A673 (cell line): ENCODE results near the gene GAREM1.

ENCODE experiments used
- EZH2 ChIP-seq: fragments of 200-600 bp; sonication (generic); IDR thresholded peaks from 2 replicates; pipeline ENCODE4 v1.6.1; 2017; ENCODE audit warnings: borderline replicate concordance, low read depth, mild to moderate bottlenecking, mixed read lengths, antibody characterized with exemption, low read length; ENCODE audit not compliant: poor library complexity, severe bottlenecking
- TF ChIP-seq, protein P1 (sequence below): fragments of 300-800, 200-600 bp; sonication (generic); conservative IDR thresholded peaks from 2 replicates; pipeline ENCODE4 v1.5.1; 2017; ENCODE audit warnings: low read depth, mild to moderate bottlenecking, antibody characterized with exemption, low read length, moderate library complexity, mixed read lengths

GRCh38 chr18:32427084-32427900 is 43.4 kb downstream of the GAREM1 start:
- TF ChIP-seq, protein P1, sequence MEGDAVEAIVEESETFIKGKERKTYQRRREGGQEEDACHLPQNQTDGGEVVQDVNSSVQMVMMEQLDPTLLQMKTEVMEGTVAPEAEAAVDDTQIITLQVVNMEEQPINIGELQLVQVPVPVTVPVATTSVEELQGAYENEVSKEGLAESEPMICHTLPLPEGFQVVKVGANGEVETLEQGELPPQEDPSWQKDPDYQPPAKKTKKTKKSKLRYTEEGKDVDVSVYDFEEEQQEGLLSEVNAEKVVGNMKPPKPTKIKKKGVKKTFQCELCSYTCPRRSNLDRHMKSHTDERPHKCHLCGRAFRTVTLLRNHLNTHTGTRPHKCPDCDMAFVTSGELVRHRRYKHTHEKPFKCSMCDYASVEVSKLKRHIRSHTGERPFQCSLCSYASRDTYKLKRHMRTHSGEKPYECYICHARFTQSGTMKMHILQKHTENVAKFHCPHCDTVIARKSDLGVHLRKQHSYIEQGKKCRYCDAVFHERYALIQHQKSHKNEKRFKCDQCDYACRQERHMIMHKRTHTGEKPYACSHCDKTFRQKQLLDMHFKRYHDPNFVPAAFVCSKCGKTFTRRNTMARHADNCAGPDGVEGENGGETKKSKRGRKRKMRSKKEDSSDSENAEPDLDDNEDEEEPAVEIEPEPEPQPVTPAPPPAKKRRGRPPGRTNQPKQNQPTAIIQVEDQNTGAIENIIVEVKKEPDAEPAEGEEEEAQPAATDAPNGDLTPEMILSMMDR: no peak
- no peak for TF ChIP-seq EZH2
